Amniotic stem cell (primary cell): ENCODE measurements around the gene CHST9.

Experiments
- DNase-seq: peaks from one replicate; lab custom pipeline; 2025; lab: John Stamatoyannopoulos, UW

Gene CHST9

GRCh38 chr18:26863921-26864497, 321.1 kb downstream of the CHST9 start:
- no peak for DNase-seq

- DNase-seq, result no peak
These were observed 321.8 kb downstream of the CHST9 start for GRCh38 chr18:26863122-26863879.

GRCh38 chr18:26862084-26862483, 323.0 kb downstream of the CHST9 start:
- DNase-seq, result no peak
